K562 (cell line): ENCODE measurements around the gene NR3C2. TPM values are rescaled to one million over a fixed set of nuclear protein-coding genes. Genes with fewer than 3 reads are reported as not detected.

Source experiments
- ATAC-seq: fragments of 200-7000 bp; cut with Tn5 transposase; 3 replicates; pipeline ENCODE4 v1.9.1; 2020; ENCODE audit warnings: moderate library complexity
- BruUV-seq: library from RNA; stranded (reverse); fragments of 400-500 nt; replicated peaks from 2 replicates; lab custom pipeline; 2021; lab: Mats Ljungman, UMichigan
- CTCF ChIA-PET: fragments of 300-600 bp; formaldehyde crosslinking; extraction: SDS; loops from one replicate; lab custom pipeline; 2021; ENCODE audit warnings: low intra/inter-chr PET ratio; lab: Yijun Ruan, JAX
- POLR2A ChIA-PET: fragments of 300-600, 350-650 bp; sonication (Branson Sonifier 250); formaldehyde crosslinking; extraction: SDS; loops from one replicate; lab custom pipeline; 2021; ENCODE audit warnings: antibody characterized with exemption, inconsistent platforms; lab: Yijun Ruan, JAX
- DNase-seq, 4 experiments: peaks; one replicate each; pipeline versions ENCODE4 v3.0.0 to v3.0.0-alpha.2; 2011 to 2018; ENCODE audit warnings: low spot score in 3 of 4, mixed read lengths in 3 of 4; ENCODE audit errors: extremely low read depth in 1 of 4
- FAIRE-seq: peaks from 2 replicates; lab custom pipeline; 2011; peaks lifted over from hg19 to GRCh38; lab: Jason Lieb, UNC
- H2AFZ ChIP-seq: 2 replicates; pipeline ENCODE4 v1.6.0; 2011; ENCODE audit warnings: low read depth, low read length, control low read depth, inconsistent platforms
- H3K27ac ChIP-seq: fragments of 200-600 bp; 3 replicates; pipeline ENCODE4 v1.8.0; 2011; ENCODE audit warnings: low read depth, mild to moderate bottlenecking, control low read depth, inconsistent platforms, low read length, moderate library complexity, mixed read lengths; ENCODE audit errors: extremely low read depth
- H3K27me3 ChIP-seq, 2 experiments: fragments of 300-600 bp in 1 of 2; 2 replicates in 1 of 2; 3 replicates in 1 of 2; pipeline versions ENCODE4 v1.6.0 to v1.8.0; 2011; ENCODE audit warnings: inconsistent platforms in 2 of 2, low read length in 2 of 2, mild to moderate bottlenecking in 1 of 2, mixed read lengths in 1 of 2, moderate library complexity in 1 of 2; ENCODE audit not compliant: control insufficient read depth in 2 of 2, insufficient read depth in 2 of 2
- H3K36me3 ChIP-seq: fragments of 300-600 bp; 3 replicates; pipeline ENCODE4 v1.8.0; 2011; ENCODE audit warnings: mild to moderate bottlenecking, low read length, inconsistent platforms; ENCODE audit not compliant: control insufficient read depth, insufficient read depth
- H3K4me1 ChIP-seq, 2 experiments: fragments of 200-600 bp in 1 of 2; replicated peaks in 1 of 2; 2 replicates in 1 of 2; 3 replicates in 1 of 2; pipeline versions ENCODE4 v1.5.1 to v1.8.0; 2011; ENCODE audit warnings: inconsistent platforms in 2 of 2, low read length in 2 of 2, mild to moderate bottlenecking in 1 of 2, mixed read lengths in 1 of 2, moderate library complexity in 1 of 2; ENCODE audit not compliant: control insufficient read depth in 2 of 2, insufficient read depth in 2 of 2
- H3K4me2 ChIP-seq: 2 replicates; pipeline ENCODE4 v1.6.1; 2011; ENCODE audit warnings: low read length, control low read depth, inconsistent platforms, mixed read lengths; ENCODE audit not compliant: insufficient read depth
- H3K4me3 ChIP-seq: fragments of 200-600 bp; sonication (generic), shearing (Covaris generic); 2 replicates; pipeline ENCODE4 v1.5.1; 2016; ENCODE audit warnings: control low read depth, inconsistent platforms
- H3K79me2 ChIP-seq: fragments of 200-600 bp; 3 replicates; pipeline ENCODE4 v1.8.0; 2011; ENCODE audit warnings: low read length, inconsistent platforms; ENCODE audit not compliant: control insufficient read depth, insufficient read depth
- H3K9ac ChIP-seq, 2 experiments: 2 replicates each; pipeline versions ENCODE4 v1.6.0 to v1.6.1; 2011; ENCODE audit warnings: low read depth in 2 of 2, low read length in 2 of 2, control low read depth in 1 of 2, inconsistent platforms in 1 of 2, mild to moderate bottlenecking in 1 of 2, mixed read lengths in 1 of 2; ENCODE audit not compliant: insufficient read depth in 1 of 2
- H3K9me1 ChIP-seq: one replicate; pipeline ENCODE4 v1.6.0; 2011; ENCODE audit warnings: inconsistent platforms, mild to moderate bottlenecking, low read length, moderate library complexity; ENCODE audit not compliant: control insufficient read depth, insufficient read depth
- H3K9me3 ChIP-seq: replicated peaks from 2 replicates; pipeline ENCODE4 v1.5.1; 2011; ENCODE audit warnings: low read depth, low read length, inconsistent platforms; ENCODE audit not compliant: control insufficient read depth, insufficient read depth
- H4K20me1 ChIP-seq: replicated peaks from 2 replicates; pipeline ENCODE4 v1.6.1; 2011; ENCODE audit warnings: low read length, inconsistent platforms, mixed read lengths; ENCODE audit not compliant: control insufficient read depth, insufficient read depth
- ARNT ChIP-seq, 2 experiments: fragments of 450-650 bp; IDR thresholded peaks; 2 replicates each; pipeline ENCODE4 v1.6.1; 2016; ENCODE audit warnings: mild to moderate bottlenecking in 1 of 2
- BMI1 ChIP-seq: fragments of 150-350 bp; IDR thresholded peaks from 2 replicates; pipeline ENCODE4 v1.6.1; 2014; ENCODE audit warnings: low read length
- DDX20 ChIP-seq: fragments of 450-650 bp; IDR thresholded peaks from 2 replicates; pipeline ENCODE4 v1.6.1; 2016; ENCODE audit warnings: missing genetic modification characterization, low read depth, mild to moderate bottlenecking, missing compliant biosample characterization, moderate library complexity
- ETV6 ChIP-seq, 3 experiments: fragments of 150-350 bp in 1 of 3; sonication (generic) in 1 of 3; formaldehyde crosslinking in 1 of 3; IDR thresholded peaks; 2 replicates each; pipeline versions ENCODE4 v1.6.1 to v1.8.0; 2014 to 2022; ENCODE audit warnings: borderline replicate concordance in 2 of 3, low read depth in 2 of 3, antibody characterized with exemption in 1 of 3, low read length in 1 of 3, mild to moderate bottlenecking in 1 of 3, missing genetic modification reagents in 1 of 3
- PHTF2 ChIP-seq: fragments of 250-450 bp; sonication (Bioruptor Pico); IDR thresholded peaks from 2 replicates; pipeline ENCODE4 v1.5.0; 2021; ENCODE audit warnings: mild to moderate bottlenecking
- POLR2H ChIP-seq: IDR thresholded peaks from 2 replicates; pipeline ENCODE4 v1.6.1; 2016; ENCODE audit warnings: missing genetic modification characterization, low read depth, mild to moderate bottlenecking, control low read depth, missing compliant biosample characterization, moderate library complexity
- PYGO2 ChIP-seq: fragments of 450-650 bp; IDR thresholded peaks from 2 replicates; pipeline ENCODE4 v1.6.1; 2016; ENCODE audit warnings: mild to moderate bottlenecking, missing genetic modification characterization, moderate library complexity, missing compliant biosample characterization
- RBBP5 ChIP-seq: fragments of 200-600 bp; sonication (generic); IDR thresholded peaks from 2 replicates; pipeline ENCODE4 v1.6.1; 2012; ENCODE audit warnings: borderline replicate concordance, mild to moderate bottlenecking, low read length, control low read depth, inconsistent platforms; ENCODE audit not compliant: insufficient read depth, poor library complexity, severe bottlenecking
- SAFB2 ChIP-seq: fragments of 200-400 bp; formaldehyde crosslinking; IDR thresholded peaks from 2 replicates; pipeline ENCODE4 v1.6.1; 2018; ENCODE audit warnings: borderline replicate concordance, low read length, low read depth, moderate library complexity; ENCODE audit not compliant: severe bottlenecking
- SMAD4 ChIP-seq: fragments of 250-450 bp; sonication (Bioruptor Pico); conservative IDR thresholded peaks from 2 replicates; pipeline ENCODE4 v1.8.0; 2021; ENCODE audit warnings: inconsistent platforms, mild to moderate bottlenecking, moderate library complexity
- ZNF175 ChIP-seq: fragments of 200-800 bp; sonication (Bioruptor generic); IDR thresholded peaks from 2 replicates; pipeline ENCODE4 v1.6.1; 2016; ENCODE audit warnings: low read depth, mild to moderate bottlenecking, missing genetic modification characterization, missing compliant biosample characterization
- ZNF212 ChIP-seq: fragments of 450-650 bp; formaldehyde crosslinking; IDR thresholded peaks from 2 replicates; pipeline ENCODE4 v1.4.0; 2020; ENCODE audit warnings: mild to moderate bottlenecking
- ZNF830 ChIP-seq: fragments of 250-450 bp; sonication (Bioruptor Pico); IDR thresholded peaks from 2 replicates; pipeline ENCODE4 v1.5.0; 2021; ENCODE audit warnings: mild to moderate bottlenecking
- WGBS: fragments of 100-300 bp; shearing (Covaris generic); methylation state at CpG from one replicate; pipeline ENCODE4 v1.1.6; 2016; ENCODE audit warnings: low coverage, mixed read lengths; ENCODE audit not compliant: insufficient coverage; ENCODE audit errors: missing lambda C conversion rate; 5-methylcytosine and 5-hydroxymethylcytosine counted together
- in situ Hi-C: fragments of 300-500 bp; cut with MboI; formaldehyde crosslinking; loops from 4 replicates; pipeline ENCODE4 v1.15.0; 2018; ENCODE audit warnings: inconsistent platforms, mixed read lengths
- intact Hi-C: fragments of 100-400 bp; cut with micrococcal nuclease; formaldehyde crosslinking; loops from 2 replicates; pipeline ENCODE4 v1.14.2; 2022
- polyA plus RNA-seq, 8 experiments: library from polyadenylated mRNA; depleted of rRNA in 4 of 8; stranded (reverse) in 5 of 8; unstranded in 3 of 8; fragments of >200 nt; fragmentation: Nextera tagmentation in 2 of 8; fragmentation: Illumina TruSeq in 1 of 8; extraction: Ambion mirVana in 2 of 8; extraction: Trizol in 1 of 8; gene quantifications; 2 replicates each; pipeline versions ENCODE4 v1.2.1 to v1.2.3, GENCODE V29; 2011 to 2014; ENCODE audit warnings: inconsistent platforms in 1 of 8, missing spikeins in 1 of 8
- total RNA-seq, 7 experiments: library from RNA; depleted of rRNA in 6 of 7; stranded (reverse); fragments of >200 nt in 6 of 7; fragmentation: Illumina TruSeq in 2 of 7; extraction: Trizol in 2 of 7; gene quantifications; 2 replicates each; pipeline versions ENCODE4 v1.2.1 to v1.2.3, GENCODE V29; 2011 to 2021; ENCODE audit warnings: low replicate concordance in 1 of 7
- TF ChIP-seq, protein P1 (sequence below): sonication (generic); formaldehyde crosslinking; IDR thresholded peaks from 2 replicates; pipeline ENCODE4 v1.8.1; 2023; ENCODE audit warnings: mild to moderate bottlenecking, missing genetic modification reagents
- TF ChIP-seq, protein P2 (sequence below), 3 experiments: fragments of 200-800 bp in 1 of 3; sonication (Bioruptor generic) in 1 of 3; sonication (generic) in 1 of 3; formaldehyde crosslinking in 1 of 3; IDR thresholded peaks; 2 replicates each; pipeline versions ENCODE4 v1.6.1 to v1.8.0; 2016 to 2022; ENCODE audit warnings: mild to moderate bottlenecking in 2 of 3, missing compliant biosample characterization in 2 of 3, missing genetic modification characterization in 2 of 3, missing genetic modification reagents in 1 of 3
- TF ChIP-seq, protein P3 (sequence below): fragments of 250-450 bp; sonication (Bioruptor Pico); IDR thresholded peaks from 2 replicates; pipeline ENCODE4 v1.5.0; 2022; ENCODE audit warnings: mild to moderate bottlenecking
- TF ChIP-seq, protein P4 (sequence below): fragments of 450-650 bp; IDR thresholded peaks from 2 replicates; pipeline ENCODE4 v1.6.1; 2016; ENCODE audit warnings: missing biosample characterization, missing genetic modification characterization

Gene NR3C2
- total and polyA plus RNA-seq, 9 of the 15 experiments (the other 6 are each of a cell fraction or from before 2014, with no cell fraction given) = 0.01 to 0.28 (median 0.16) TPM; not detected in 2

DNA sequence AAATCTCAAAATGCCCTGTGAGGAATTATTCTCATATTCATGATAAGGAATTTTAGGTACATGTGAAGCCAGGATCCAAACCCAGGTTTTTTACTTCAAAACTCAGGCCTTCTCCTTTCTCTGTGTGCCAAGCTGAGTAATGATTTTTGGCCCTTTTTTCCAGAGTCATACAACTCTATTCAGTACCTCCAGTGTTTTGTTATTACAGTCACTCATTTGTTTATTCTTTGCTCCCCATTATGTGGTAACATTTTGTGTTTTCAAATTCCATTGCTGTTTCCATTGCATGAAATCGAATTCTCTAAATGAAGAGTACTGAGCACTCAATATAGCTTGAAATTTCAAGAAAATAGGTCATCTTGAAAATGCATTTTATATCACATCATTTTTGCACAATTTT lies 315.4 kb downstream of the NR3C2 start:
- Histone ChIP-seq H3K4me2 (no peak overlapping the region), H3K27me3 (no peaks in the 10 kb centered on the region), H3K4me1 (no peaks in the 10 kb centered on the region), H3K9me3 (no peaks in the 10 kb centered on the region), H3K9ac (no peak overlapping the region), H3K27ac (no peak overlapping the region), H4K20me1 (no peaks in the 10 kb centered on the region), H3K9me1 (no peaks in the 10 kb centered on the region), H3K36me3 (no peaks in the 10 kb centered on the region), H3K79me2 (no peaks in the 10 kb centered on the region), H3K4me3 (no peak overlapping the region), H2AFZ (no peak overlapping the region)
- ATAC-seq = no peak
- no peak for DNase-seq
- FAIRE-seq = no peak
- BruUV-seq = no TSS peak
- intact Hi-C loops = no loop called here
- POLR2A ChIA-PET = no interaction called here
- CTCF ChIA-PET = no interaction called here
- in situ Hi-C loops = no loop called here
- WGBS = 0% methylated on average over 1 of the region's 1 CpG
- TF ChIP-seq BMI1 (no peak), SAFB2 (no peak), SMAD4 (CRISPR knock-in tag) (no peak), ZNF175 (CRISPR knock-in tag) (no peak), RBBP5 (no peak), ZNF830 (no peak), PHTF2 (no peak), POLR2H (tag) (no peak), ARNT (IDR thresholded peaks at IDR 0.05) (no peak), PYGO2 (no peak), DDX20 (tag) (no peak), ETV6 (IDR thresholded peaks at IDR 0.05; ENCODE audit: borderline replicate concordance in 1 of 2, low read depth in 2 of 2, low read length in 1 of 2) (no peak), ETV6 (CRISPR knock-in tag; IDR thresholded peaks at IDR 0.05; ENCODE audit: borderline replicate concordance) (no peak), ZNF212 (CRISPR knock-in tag) (no peak)
- TF ChIP-seq, protein P1, sequence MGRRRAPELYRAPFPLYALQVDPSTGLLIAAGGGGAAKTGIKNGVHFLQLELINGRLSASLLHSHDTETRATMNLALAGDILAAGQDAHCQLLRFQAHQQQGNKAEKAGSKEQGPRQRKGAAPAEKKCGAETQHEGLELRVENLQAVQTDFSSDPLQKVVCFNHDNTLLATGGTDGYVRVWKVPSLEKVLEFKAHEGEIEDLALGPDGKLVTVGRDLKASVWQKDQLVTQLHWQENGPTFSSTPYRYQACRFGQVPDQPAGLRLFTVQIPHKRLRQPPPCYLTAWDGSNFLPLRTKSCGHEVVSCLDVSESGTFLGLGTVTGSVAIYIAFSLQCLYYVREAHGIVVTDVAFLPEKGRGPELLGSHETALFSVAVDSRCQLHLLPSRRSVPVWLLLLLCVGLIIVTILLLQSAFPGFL (CRISPR knock-in tag) = no peak
- TF ChIP-seq, protein P2, sequence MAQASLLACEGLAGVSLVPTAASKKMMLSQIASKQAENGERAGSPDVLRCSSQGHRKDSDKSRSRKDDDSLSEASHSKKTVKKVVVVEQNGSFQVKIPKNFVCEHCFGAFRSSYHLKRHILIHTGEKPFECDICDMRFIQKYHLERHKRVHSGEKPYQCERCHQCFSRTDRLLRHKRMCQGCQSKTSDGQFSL (CRISPR knock-in tag; IDR thresholded peaks at IDR 0.05) = no peak
- TF ChIP-seq, protein P2 (tag; IDR thresholded peaks at IDR 0.05) = no peak
- TF ChIP-seq, protein P3, sequence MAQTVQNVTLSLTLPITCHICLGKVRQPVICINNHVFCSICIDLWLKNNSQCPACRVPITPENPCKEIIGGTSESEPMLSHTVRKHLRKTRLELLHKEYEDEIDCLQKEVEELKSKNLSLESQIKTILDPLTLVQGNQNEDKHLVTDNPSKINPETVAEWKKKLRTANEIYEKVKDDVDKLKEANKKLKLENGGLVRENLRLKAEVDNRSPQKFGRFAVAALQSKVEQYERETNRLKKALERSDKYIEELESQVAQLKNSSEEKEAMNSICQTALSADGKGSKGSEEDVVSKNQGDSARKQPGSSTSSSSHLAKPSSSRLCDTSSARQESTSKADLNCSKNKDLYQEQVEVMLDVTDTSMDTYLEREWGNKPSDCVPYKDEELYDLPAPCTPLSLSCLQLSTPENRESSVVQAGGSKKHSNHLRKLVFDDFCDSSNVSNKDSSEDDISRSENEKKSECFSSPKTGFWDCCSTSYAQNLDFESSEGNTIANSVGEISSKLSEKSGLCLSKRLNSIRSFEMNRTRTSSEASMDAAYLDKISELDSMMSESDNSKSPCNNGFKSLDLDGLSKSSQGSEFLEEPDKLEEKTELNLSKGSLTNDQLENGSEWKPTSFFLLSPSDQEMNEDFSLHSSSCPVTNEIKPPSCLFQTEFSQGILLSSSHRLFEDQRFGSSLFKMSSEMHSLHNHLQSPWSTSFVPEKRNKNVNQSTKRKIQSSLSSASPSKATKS (CRISPR knock-in tag) = no peak
- TF ChIP-seq, protein P4, sequence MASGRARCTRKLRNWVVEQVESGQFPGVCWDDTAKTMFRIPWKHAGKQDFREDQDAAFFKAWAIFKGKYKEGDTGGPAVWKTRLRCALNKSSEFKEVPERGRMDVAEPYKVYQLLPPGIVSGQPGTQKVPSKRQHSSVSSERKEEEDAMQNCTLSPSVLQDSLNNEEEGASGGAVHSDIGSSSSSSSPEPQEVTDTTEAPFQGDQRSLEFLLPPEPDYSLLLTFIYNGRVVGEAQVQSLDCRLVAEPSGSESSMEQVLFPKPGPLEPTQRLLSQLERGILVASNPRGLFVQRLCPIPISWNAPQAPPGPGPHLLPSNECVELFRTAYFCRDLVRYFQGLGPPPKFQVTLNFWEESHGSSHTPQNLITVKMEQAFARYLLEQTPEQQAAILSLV (tag) = no peak
